Measurements from ENCODE around the gene SYTL3.

- TF ChIP-seq CTCF (IDR thresholded peaks at IDR 0.05 in 2 of 3, conservative IDR thresholded peaks at IDR 0.05 in 1 of 3; ENCODE audit: control insufficient read depth in 2 of 3, extremely low read depth in 1 of 3, insufficient read depth in 1 of 3, low read depth in 3 of 3, low read length in 3 of 3) (no peak), YY1 (IDR thresholded peaks at IDR 0.05; ENCODE audit: low read depth, low read length) (no peak), NR2F1 (conservative IDR thresholded peaks at IDR 0.05) (no peak), SUZ12 (IDR thresholded peaks at IDR 0.05; ENCODE audit: unreplicated experiment) (no peak), MYC (IDR thresholded peaks at IDR 0.05; ENCODE audit: insufficient read depth, insufficient read length, insufficient replicate concordance, low read length, severe bottlenecking) (no peak), POLR2AphosphoS2 (IDR thresholded peaks at IDR 0.05; ENCODE audit: low read depth, low read length) (no peak), CHD1 (IDR thresholded peaks at IDR 0.05; ENCODE audit: low read depth, low read length) (no peak), SMAD1 (IDR thresholded peaks at IDR 0.05; ENCODE audit: low read depth, partially characterized antibody) (no peak), EZH2 (IDR thresholded peaks at IDR 0.05; ENCODE audit: borderline replicate concordance, control insufficient read depth, low read depth, low read length) (no peak), CBX5 (IDR thresholded peaks at IDR 0.05; ENCODE audit: low read depth) (no peak), STAT3 (IDR thresholded peaks at IDR 0.05; ENCODE audit: low read depth, low read length) (no peak), BACH1 (IDR thresholded peaks at IDR 0.05; ENCODE audit: borderline replicate concordance) (no peak)
- TF ChIP-seq, protein P1, sequence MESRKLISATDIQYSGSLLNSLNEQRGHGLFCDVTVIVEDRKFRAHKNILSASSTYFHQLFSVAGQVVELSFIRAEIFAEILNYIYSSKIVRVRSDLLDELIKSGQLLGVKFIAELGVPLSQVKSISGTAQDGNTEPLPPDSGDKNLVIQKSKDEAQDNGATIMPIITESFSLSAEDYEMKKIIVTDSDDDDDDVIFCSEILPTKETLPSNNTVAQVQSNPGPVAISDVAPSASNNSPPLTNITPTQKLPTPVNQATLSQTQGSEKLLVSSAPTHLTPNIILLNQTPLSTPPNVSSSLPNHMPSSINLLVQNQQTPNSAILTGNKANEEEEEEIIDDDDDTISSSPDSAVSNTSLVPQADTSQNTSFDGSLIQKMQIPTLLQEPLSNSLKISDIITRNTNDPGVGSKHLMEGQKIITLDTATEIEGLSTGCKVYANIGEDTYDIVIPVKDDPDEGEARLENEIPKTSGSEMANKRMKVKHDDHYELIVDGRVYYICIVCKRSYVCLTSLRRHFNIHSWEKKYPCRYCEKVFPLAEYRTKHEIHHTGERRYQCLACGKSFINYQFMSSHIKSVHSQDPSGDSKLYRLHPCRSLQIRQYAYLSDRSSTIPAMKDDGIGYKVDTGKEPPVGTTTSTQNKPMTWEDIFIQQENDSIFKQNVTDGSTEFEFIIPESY (IDR thresholded peaks at IDR 0.05): no peak
These were observed 18.8 kb upstream of the SYTL3 start for GRCh38 chr6:158630938-158631616.

Data from GM12878 (cell line).